ENCODE results near the gene KRT12.

DNA sequence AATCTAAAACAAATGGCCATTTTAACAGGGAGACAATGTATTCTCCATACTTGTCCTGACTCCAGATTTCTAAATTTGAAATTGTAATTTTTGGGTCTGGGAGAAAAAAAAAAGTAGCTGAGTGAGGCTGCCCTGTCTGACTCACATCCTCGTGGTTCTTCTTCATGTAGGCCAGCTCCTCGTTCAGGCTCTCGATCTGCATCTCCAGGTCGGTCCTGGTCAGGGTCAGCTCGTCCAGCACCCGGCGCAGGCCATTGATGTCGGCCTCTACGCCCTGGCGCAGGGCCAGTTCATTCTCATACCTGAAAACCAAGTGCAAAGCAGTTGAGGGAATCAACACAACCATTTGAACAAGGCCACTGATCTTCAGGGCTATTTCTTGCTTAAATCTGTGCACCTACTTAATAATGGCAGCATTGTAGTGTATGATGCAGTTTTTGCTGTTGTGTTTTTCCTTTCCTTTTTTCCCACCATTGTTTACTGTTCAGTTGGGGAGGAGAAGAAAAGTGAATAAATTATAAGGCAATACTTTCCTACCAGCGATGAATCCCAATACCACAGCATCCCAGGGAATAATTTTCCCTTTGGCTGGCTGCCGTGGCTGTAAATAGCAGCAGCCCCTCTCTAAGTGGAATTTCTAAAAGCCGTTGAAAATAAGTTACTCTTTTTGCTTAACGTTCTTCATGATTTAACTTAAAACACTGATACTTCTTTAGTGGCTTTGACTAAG is 2.2 kb downstream of the KRT12 start:
- TF ChIP-seq, protein P1, sequence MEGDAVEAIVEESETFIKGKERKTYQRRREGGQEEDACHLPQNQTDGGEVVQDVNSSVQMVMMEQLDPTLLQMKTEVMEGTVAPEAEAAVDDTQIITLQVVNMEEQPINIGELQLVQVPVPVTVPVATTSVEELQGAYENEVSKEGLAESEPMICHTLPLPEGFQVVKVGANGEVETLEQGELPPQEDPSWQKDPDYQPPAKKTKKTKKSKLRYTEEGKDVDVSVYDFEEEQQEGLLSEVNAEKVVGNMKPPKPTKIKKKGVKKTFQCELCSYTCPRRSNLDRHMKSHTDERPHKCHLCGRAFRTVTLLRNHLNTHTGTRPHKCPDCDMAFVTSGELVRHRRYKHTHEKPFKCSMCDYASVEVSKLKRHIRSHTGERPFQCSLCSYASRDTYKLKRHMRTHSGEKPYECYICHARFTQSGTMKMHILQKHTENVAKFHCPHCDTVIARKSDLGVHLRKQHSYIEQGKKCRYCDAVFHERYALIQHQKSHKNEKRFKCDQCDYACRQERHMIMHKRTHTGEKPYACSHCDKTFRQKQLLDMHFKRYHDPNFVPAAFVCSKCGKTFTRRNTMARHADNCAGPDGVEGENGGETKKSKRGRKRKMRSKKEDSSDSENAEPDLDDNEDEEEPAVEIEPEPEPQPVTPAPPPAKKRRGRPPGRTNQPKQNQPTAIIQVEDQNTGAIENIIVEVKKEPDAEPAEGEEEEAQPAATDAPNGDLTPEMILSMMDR (IDR thresholded peaks at IDR 0.05; ENCODE audit: low read depth, low read length) = no peak
- no peak for TF ChIP-seq EZH2phosphoT487 (IDR thresholded peaks at IDR 0.05; ENCODE audit: low read depth)

Data from OCI-LY3 (cell line).